ENCODE measurements around the gene COL27A1. TPM values are rescaled to one million over a fixed set of nuclear protein-coding genes. Genes with fewer than 3 reads are reported as not detected.

Gene COL27A1
- total RNA-seq, 1 donor from 2014 or later = 4.3 TPM

DNA sequence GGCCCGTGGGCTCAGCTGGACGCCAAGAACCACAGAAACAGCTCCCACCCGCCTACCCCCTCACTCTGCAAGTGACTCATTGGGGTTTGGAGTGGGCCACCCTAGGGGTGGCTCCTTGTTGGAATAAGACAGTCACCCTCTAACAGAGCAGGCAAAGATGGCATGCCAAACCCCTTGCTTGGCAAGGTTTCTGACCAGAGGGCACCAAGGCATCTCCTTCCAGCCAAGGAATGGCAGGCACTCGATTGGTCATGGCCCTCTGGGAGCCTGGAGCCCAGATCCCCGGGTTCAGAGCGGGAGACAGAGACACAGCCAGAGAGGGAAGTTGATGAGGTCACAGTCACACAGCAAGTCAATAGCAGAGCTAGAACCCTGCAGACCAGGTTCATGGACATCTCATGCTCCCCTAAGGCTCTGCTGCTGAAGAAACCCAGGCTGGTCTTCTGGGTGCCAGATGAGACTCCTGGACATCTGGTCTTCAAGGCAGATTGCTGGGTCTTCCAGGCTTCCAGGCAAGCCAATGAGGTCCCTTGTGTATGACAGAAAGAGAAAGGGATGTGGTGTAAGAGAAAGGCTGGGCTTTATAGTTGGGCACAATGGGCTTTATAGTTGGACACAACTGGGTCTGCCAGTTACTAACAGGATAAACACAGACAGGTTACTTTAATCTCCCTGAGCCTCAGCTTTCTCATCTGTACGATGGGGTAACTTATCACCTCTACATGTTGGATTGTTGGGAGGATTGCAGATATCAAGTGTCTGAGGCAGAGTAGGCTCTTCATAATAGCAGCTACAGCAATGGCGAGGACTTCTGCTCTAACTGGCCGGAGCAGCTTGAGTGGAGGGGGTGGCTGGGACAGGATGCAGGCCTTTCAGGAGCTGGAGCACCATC is 33.0 kb upstream of the COL27A1 start:
- no peaks in the 10 kb centered on the region for H3K27me3 ChIP-seq
- H3K27me3 Mint-ChIP-seq (ENCODE audit: insufficient read depth, low read depth) = peaks cover 8% of the 10 kb centered on the region
- H4K20me1 ChIP-seq (ENCODE audit: low read depth) = no peaks in the 10 kb centered on the region
- H3K4me1 Mint-ChIP-seq = peaks cover 18% of the 10 kb centered on the region
- no peaks in the 10 kb centered on the region for H3K36me3 Mint-ChIP-seq
- no peaks in the 10 kb centered on the region for H3K9me3 Mint-ChIP-seq
- peak overlapping the region; percentile 51 for H3K27ac Mint-ChIP-seq
- DNase-seq (ENCODE audit: low spot score) = no peak
- H3K79me2 ChIP-seq (ENCODE audit: low read depth) = no peaks in the 10 kb centered on the region
- H3K4me3 ChIP-seq = no peak overlapping the region
- H3K36me3 ChIP-seq = no peaks in the 10 kb centered on the region
- no peak overlapping the region for H3K4me3 Mint-ChIP-seq
- H3K4me1 ChIP-seq = peaks cover 20% of the 10 kb centered on the region
- H2AFZ ChIP-seq (replicated peaks) = no peak overlapping the region
- H3F3A ChIP-seq (ENCODE audit: low read depth) = no peaks in the 10 kb centered on the region
- H3K27ac ChIP-seq = no peak overlapping the region
- no peaks in the 10 kb centered on the region for H3K9me3 ChIP-seq (ENCODE audit: low read depth)
- H3K4me2 ChIP-seq = no peak overlapping the region
- TF ChIP-seq EZH2 (IDR thresholded peaks at IDR 0.05) (no peak), EZH2phosphoT487 (IDR thresholded peaks at IDR 0.05) (no peak)
- TF ChIP-seq, protein P1, sequence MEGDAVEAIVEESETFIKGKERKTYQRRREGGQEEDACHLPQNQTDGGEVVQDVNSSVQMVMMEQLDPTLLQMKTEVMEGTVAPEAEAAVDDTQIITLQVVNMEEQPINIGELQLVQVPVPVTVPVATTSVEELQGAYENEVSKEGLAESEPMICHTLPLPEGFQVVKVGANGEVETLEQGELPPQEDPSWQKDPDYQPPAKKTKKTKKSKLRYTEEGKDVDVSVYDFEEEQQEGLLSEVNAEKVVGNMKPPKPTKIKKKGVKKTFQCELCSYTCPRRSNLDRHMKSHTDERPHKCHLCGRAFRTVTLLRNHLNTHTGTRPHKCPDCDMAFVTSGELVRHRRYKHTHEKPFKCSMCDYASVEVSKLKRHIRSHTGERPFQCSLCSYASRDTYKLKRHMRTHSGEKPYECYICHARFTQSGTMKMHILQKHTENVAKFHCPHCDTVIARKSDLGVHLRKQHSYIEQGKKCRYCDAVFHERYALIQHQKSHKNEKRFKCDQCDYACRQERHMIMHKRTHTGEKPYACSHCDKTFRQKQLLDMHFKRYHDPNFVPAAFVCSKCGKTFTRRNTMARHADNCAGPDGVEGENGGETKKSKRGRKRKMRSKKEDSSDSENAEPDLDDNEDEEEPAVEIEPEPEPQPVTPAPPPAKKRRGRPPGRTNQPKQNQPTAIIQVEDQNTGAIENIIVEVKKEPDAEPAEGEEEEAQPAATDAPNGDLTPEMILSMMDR (IDR thresholded peaks at IDR 0.05) = no peak
- no peak overlapping the region for H3K9ac ChIP-seq

DNA sequence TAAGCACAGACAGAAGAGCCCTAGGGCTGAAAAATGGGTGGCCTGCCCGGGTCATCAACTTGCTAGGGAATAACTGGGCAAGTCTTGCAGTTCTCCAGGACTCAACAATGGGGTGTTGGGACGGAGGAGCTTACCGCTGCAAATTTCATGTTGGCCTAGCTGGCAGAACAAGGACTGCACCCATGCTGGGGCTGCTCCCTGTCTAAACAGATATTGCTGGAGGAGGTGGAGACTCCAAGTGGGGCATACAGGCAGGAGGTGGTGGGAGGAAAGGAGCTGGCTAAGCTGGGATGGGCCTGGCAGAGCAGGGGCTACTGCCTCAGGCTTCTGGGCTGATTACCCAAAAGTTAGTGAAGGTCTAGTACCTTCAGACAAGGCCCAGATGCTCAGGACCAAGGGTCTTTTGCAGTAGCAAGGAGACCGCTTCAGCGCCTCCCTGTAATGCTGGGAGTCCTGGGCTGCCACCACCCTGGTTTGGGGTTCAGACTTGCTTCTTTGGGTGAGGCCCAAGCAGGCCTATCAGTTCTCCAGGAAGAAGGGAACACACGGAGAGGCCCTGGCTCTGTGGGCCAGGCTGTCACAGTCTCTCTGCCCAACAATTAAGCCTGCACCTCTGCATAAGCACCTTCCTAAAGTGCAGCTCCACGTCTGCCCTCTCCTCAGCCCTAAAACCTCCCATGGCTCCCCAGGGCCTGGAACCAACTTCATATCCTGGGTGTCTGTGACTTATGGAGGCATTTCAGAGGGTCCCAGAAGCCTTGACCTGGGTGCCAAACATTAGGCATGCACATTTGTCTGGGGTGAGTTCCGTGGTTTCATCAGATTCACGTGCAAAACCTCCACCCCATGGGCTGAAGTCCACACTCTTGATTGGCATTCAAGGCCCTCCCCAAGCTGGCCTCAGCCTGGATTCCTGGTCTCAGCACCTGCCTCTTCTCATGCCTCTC is 32.0 kb upstream of the COL27A1 start:
- H3K79me2 ChIP-seq (ENCODE audit: low read depth) = no peaks in the 10 kb centered on the region
- no peaks in the 10 kb centered on the region for H4K20me1 ChIP-seq (ENCODE audit: low read depth)
- no peaks in the 10 kb centered on the region for H3K36me3 Mint-ChIP-seq
- H3F3A ChIP-seq (ENCODE audit: low read depth) = no peaks in the 10 kb centered on the region
- no peak overlapping the region for H3K4me3 ChIP-seq
- DNase-seq (ENCODE audit: low spot score) = no peak
- no peaks in the 10 kb centered on the region for H3K9me3 ChIP-seq (ENCODE audit: low read depth)
- H2AFZ ChIP-seq (replicated peaks) = no peak overlapping the region
- H3K9me3 Mint-ChIP-seq = no peaks in the 10 kb centered on the region
- H3K9ac ChIP-seq = no peak overlapping the region
- no peak overlapping the region for H3K27ac ChIP-seq
- TF ChIP-seq EZH2phosphoT487 (IDR thresholded peaks at IDR 0.05) (no peak), EZH2 (IDR thresholded peaks at IDR 0.05) (no peak)
- TF ChIP-seq, protein P1 (IDR thresholded peaks at IDR 0.05) = no peak
- peak overlapping the region; percentile 51 for H3K27ac Mint-ChIP-seq
- H3K4me2 ChIP-seq = no peak overlapping the region
- H3K4me3 Mint-ChIP-seq = no peak overlapping the region
- H3K4me1 ChIP-seq = peaks cover 15% of the 10 kb centered on the region
- no peaks in the 10 kb centered on the region for H3K27me3 ChIP-seq
- no peaks in the 10 kb centered on the region for H3K36me3 ChIP-seq
- H3K4me1 Mint-ChIP-seq = peaks cover 9% of the 10 kb centered on the region
- peaks cover 4% of the 10 kb centered on the region for H3K27me3 Mint-ChIP-seq (ENCODE audit: insufficient read depth, low read depth)

DNA sequence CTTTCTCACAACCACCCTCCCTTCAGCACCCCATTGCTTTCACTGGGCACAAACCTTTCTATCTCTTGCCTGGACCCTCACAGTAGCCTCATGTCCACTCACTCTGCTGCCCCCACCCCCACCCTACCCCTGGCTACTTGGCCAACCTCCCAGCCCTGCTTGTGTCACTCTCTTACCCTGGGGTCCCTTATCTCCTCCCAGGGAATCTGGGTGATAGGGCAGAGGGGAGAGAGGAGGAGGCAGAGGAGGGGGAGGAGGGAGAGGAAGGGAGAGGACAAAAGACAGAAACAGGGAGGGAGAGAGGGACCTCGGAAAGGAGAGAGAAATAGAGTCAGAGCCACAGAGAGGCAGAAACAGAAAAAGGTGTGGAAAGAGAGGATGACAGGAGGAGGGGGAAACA is 31.2 kb upstream of the COL27A1 start:
- no peaks in the 10 kb centered on the region for H3K36me3 ChIP-seq
- no peak overlapping the region for H3K9ac ChIP-seq
- Mint-ChIP-seq H3K36me3 (no peaks in the 10 kb centered on the region), H3K4me3 (no peak overlapping the region), H3K27me3 (ENCODE audit: insufficient read depth, low read depth) (peaks cover 4% of the 10 kb centered on the region), H3K4me1 (peaks cover 3% of the 10 kb centered on the region), H3K27ac (peak overlapping the region; percentile 64), H3K9me3 (no peaks in the 10 kb centered on the region)
- no peak overlapping the region for H3K27ac ChIP-seq
- peaks cover 13% of the 10 kb centered on the region for H3K4me1 ChIP-seq
- H3K9me3 ChIP-seq (ENCODE audit: low read depth) = no peaks in the 10 kb centered on the region
- H3F3A ChIP-seq (ENCODE audit: low read depth) = no peaks in the 10 kb centered on the region
- H3K79me2 ChIP-seq (ENCODE audit: low read depth) = no peaks in the 10 kb centered on the region
- no peaks in the 10 kb centered on the region for H4K20me1 ChIP-seq (ENCODE audit: low read depth)
- TF ChIP-seq, protein P1 (IDR thresholded peaks at IDR 0.05) = no peak
- TF ChIP-seq EZH2phosphoT487 (IDR thresholded peaks at IDR 0.05) = no peak
- no peak for TF ChIP-seq EZH2 (IDR thresholded peaks at IDR 0.05)
- no peak overlapping the region for H3K4me3 ChIP-seq
- H2AFZ ChIP-seq (replicated peaks) = peak overlapping the region; percentile 79
- H3K27me3 ChIP-seq = no peaks in the 10 kb centered on the region
- peak overlapping the region; percentile 47 for H3K4me2 ChIP-seq
- DNase-seq (ENCODE audit: low spot score) = no peak
